ENCODE measurements around the gene SLX4IP.
A peak's percentile ranks its signal among the peaks of the same experiment; 100 is the strongest.

The SLX4IP gene

DNA sequence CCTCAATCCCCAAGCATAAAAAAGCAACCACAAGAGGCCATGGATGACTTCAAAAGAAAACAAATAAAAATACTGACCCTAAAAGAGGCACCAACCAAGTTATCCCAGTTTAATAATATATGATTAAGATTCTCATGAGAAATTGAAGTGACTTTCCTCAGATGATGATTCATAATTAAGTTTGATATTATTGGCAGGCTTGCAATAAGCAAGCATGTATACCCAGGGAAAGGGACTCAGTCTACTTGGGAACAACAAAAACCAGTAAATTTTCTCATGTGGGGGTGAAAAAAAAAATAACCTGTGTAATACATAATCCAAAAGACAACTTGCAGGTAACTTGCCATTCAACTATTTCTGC lies 219.1 kb downstream of the SLX4IP start:
- Histone ChIP-seq H3K4me1 (ENCODE audit: control insufficient read depth, insufficient read depth, low read depth, low read length) (peaks cover 41% of the 10 kb centered on the region), H3K9ac (ENCODE audit: low read length) (peak overlapping the region; percentile 53), H3K4me3 (ENCODE audit: insufficient read depth in 1 of 2, low read depth in 1 of 2, low read length in 2 of 2) (peak overlapping the region in 1 of 2 experiments; percentile 43), H2BK120ac (ENCODE audit: low read depth, low read length) (peak overlapping the region; percentile 42), H4K8ac (ENCODE audit: low read length) (no peak overlapping the region), H2BK12ac (ENCODE audit: low read length in 2 of 2) (no peak overlapping the region), H3K18ac (ENCODE audit: low read depth in 1 of 2, low read length in 2 of 2) (peak overlapping the region in 1 of 2 experiments; percentile 37), H4K91ac (ENCODE audit: low read length) (no peak overlapping the region), H3K4ac (ENCODE audit: low read depth in 1 of 2, low read length in 2 of 2) (no peak overlapping the region), H3K23ac (ENCODE audit: low read length in 2 of 2) (no peak overlapping the region), H3K36me3 (ENCODE audit: control insufficient read depth in 1 of 2, insufficient read depth in 2 of 2, low read depth in 1 of 2, low read length in 2 of 2) (peaks cover 33 to 79% of the 10 kb centered on the region in 2 experiments), H3K27ac (ENCODE audit: low read length, poor library complexity, severe bottlenecking) (peak overlapping the region; percentile 72), H3K4me2 (ENCODE audit: low read length, poor library complexity, severe bottlenecking) (no peak overlapping the region), H3K27me3 (ENCODE audit: control insufficient read depth in 1 of 2, insufficient read depth in 1 of 2, low read length in 2 of 2) (no peaks in the 10 kb centered on the region), H2BK5ac (ENCODE audit: low read depth, low read length, poor library complexity, severe bottlenecking) (no peak overlapping the region), H3K79me1 (replicated peaks; ENCODE audit: low read length, poor library complexity, severe bottlenecking) (peaks cover 24% of the 10 kb centered on the region), H3K14ac (ENCODE audit: low read length in 2 of 2) (no peak overlapping the region), H2AK5ac (ENCODE audit: low read length, severe bottlenecking) (peak overlapping the region; percentile 64), H2BK15ac (ENCODE audit: low read depth, poor library complexity, severe bottlenecking) (no peak overlapping the region), H2AFZ (ENCODE audit: low read depth, low read length) (no peak overlapping the region), H3K9me3 (ENCODE audit: control insufficient read depth, low read length) (no peaks in the 10 kb centered on the region)
- no peak for DNase-seq

DNA sequence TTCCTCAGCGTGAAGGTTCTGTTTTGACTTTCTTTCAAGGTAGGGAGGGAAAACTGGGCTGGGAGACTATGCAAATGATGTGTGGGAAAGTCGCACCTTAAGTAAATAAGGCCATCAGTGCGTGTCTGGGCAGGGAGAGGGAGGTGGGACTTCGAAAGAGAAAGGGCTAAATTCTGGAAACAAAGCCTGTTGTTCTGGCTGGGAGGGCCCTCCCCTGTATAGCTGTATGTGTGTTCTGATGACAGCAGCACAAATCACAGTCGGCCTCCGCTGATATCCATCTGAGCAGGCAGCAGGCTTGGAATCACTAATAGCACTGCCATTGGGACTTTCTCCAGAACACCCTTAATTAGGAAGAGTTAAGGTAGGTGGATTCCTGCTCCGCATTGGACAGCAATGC lies 219.5 kb downstream of the SLX4IP start:
- no peaks in the 10 kb centered on the region for H3K27me3 ChIP-seq (ENCODE audit: control insufficient read depth in 1 of 2, insufficient read depth in 1 of 2, low read length in 2 of 2)
- H2BK15ac ChIP-seq (ENCODE audit: low read depth, poor library complexity, severe bottlenecking): no peak overlapping the region
- peak overlapping the region; percentile 21 for H4K91ac ChIP-seq (ENCODE audit: low read length)
- peak overlapping the region; percentile 42 for H2BK120ac ChIP-seq (ENCODE audit: low read depth, low read length)
- peak overlapping the region; percentile 11 to 21 for H2BK12ac ChIP-seq (ENCODE audit: low read length in 2 of 2)
- peaks cover 33 to 78% of the 10 kb centered on the region in 2 experiments for H3K36me3 ChIP-seq (ENCODE audit: control insufficient read depth in 1 of 2, insufficient read depth in 2 of 2, low read depth in 1 of 2, low read length in 2 of 2)
- no peak overlapping the region for H3K14ac ChIP-seq (ENCODE audit: low read length in 2 of 2)
- no peaks in the 10 kb centered on the region for H3K9me3 ChIP-seq (ENCODE audit: control insufficient read depth, low read length)
- H3K9ac ChIP-seq (ENCODE audit: low read length): no peak overlapping the region
- no peak overlapping the region for H3K27ac ChIP-seq (ENCODE audit: low read length, poor library complexity, severe bottlenecking)
- peaks cover 38% of the 10 kb centered on the region for H3K4me1 ChIP-seq (ENCODE audit: control insufficient read depth, insufficient read depth, low read depth, low read length)
- DNase-seq: no peak
- H3K4me2 ChIP-seq (ENCODE audit: low read length, poor library complexity, severe bottlenecking): no peak overlapping the region
- peaks cover 24% of the 10 kb centered on the region for H3K79me1 ChIP-seq (replicated peaks; ENCODE audit: low read length, poor library complexity, severe bottlenecking)
- H3K18ac ChIP-seq (ENCODE audit: low read depth in 1 of 2, low read length in 2 of 2): peak overlapping the region; percentile 27 to 37
- no peak overlapping the region for H2AFZ ChIP-seq (ENCODE audit: low read depth, low read length)
- 45% methylated on average over 7 of the region's 7 CpGs for WGBS
- no peak overlapping the region for H4K8ac ChIP-seq (ENCODE audit: low read length)
- no peak overlapping the region for H3K4me3 ChIP-seq (ENCODE audit: insufficient read depth in 1 of 2, low read depth in 1 of 2, low read length in 2 of 2)
- no peak overlapping the region for H3K23ac ChIP-seq (ENCODE audit: low read length in 2 of 2)
- no peak overlapping the region for H2BK5ac ChIP-seq (ENCODE audit: low read depth, low read length, poor library complexity, severe bottlenecking)
- no peak overlapping the region for H3K4ac ChIP-seq (ENCODE audit: low read depth in 1 of 2, low read length in 2 of 2)
- H2AK5ac ChIP-seq (ENCODE audit: low read length, severe bottlenecking): peak overlapping the region; percentile 49

DNA sequence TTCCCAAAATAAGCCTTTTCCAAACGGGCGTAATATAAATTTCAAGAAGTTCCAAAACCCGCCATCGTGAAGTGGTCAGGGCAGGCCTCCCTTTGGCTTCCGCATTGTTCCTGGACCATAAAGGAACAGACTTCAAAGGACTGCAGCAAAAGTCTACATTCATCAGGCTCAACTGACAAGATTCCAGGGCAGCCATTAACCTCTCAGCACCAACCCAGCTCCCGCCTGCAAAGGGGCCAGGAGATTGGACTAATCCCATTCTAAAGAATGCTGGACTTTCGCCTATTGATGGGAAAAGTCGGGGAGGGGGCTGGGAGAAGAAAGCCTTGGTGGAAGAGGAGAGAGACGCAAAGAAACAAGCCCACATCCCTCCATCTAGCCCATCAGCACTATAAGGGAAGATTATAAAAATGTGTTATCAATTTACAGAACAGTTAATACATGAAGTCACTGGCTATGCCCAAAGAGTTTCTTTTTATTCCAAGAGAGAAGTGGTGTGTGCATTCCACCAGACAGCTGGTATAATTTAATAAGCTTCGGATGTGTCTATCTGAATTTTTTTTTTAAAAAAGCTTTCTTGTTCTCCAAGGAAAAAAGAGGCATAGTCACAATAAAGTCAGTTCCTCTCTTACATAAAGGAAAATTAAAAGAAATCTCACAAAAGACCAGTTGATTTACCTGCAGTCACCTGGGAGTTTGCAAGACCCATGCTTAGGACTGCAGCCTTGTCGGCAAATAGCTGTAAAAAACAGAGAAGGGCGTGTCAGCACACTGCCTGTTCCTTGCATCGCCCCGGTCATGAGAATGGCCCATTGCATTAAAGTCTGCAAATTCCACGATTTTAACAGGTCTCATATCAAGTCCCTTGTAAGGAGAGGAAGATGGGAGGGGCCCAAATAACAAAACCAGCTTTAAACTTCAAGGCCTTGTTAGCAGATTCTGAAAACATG lies 220.9 kb downstream of the SLX4IP start:
- Histone ChIP-seq H4K91ac (ENCODE audit: low read length) (no peak overlapping the region), H2BK5ac (ENCODE audit: low read depth, low read length, poor library complexity, severe bottlenecking) (peak overlapping the region; percentile 14), H2BK12ac (ENCODE audit: low read length in 2 of 2) (no peak overlapping the region), H3K4ac (ENCODE audit: low read depth in 1 of 2, low read length in 2 of 2) (no peak overlapping the region), H3K9ac (ENCODE audit: low read length) (no peak overlapping the region), H4K8ac (ENCODE audit: low read length) (no peak overlapping the region), H3K4me2 (ENCODE audit: low read length, poor library complexity, severe bottlenecking) (no peak overlapping the region), H3K27ac (ENCODE audit: low read length, poor library complexity, severe bottlenecking) (no peak overlapping the region), H3K18ac (ENCODE audit: low read depth in 1 of 2, low read length in 2 of 2) (no peak overlapping the region), H2AK5ac (ENCODE audit: low read length, severe bottlenecking) (peak overlapping the region; percentile 34), H3K14ac (ENCODE audit: low read length in 2 of 2) (no peak overlapping the region), H3K23ac (ENCODE audit: low read length in 2 of 2) (no peak overlapping the region), H2BK120ac (ENCODE audit: low read depth, low read length) (no peak overlapping the region), H3K79me1 (replicated peaks; ENCODE audit: low read length, poor library complexity, severe bottlenecking) (peaks cover 24% of the 10 kb centered on the region), H3K9me3 (ENCODE audit: control insufficient read depth, low read length) (no peaks in the 10 kb centered on the region), H3K27me3 (ENCODE audit: control insufficient read depth in 1 of 2, insufficient read depth in 1 of 2, low read length in 2 of 2) (no peaks in the 10 kb centered on the region), H3K36me3 (ENCODE audit: control insufficient read depth in 1 of 2, insufficient read depth in 2 of 2, low read depth in 1 of 2, low read length in 2 of 2) (peaks cover 37 to 78% of the 10 kb centered on the region in 2 experiments), H3K4me3 (ENCODE audit: insufficient read depth in 1 of 2, low read depth in 1 of 2, low read length in 2 of 2) (no peak overlapping the region), H2BK15ac (ENCODE audit: low read depth, poor library complexity, severe bottlenecking) (no peak overlapping the region), H2AFZ (ENCODE audit: low read depth, low read length) (no peak overlapping the region), H3K4me1 (ENCODE audit: control insufficient read depth, insufficient read depth, low read depth, low read length) (peaks cover 38% of the 10 kb centered on the region)
- 91% methylated on average over 10 of the region's 15 CpGs for WGBS
- no peak for DNase-seq

DNA sequence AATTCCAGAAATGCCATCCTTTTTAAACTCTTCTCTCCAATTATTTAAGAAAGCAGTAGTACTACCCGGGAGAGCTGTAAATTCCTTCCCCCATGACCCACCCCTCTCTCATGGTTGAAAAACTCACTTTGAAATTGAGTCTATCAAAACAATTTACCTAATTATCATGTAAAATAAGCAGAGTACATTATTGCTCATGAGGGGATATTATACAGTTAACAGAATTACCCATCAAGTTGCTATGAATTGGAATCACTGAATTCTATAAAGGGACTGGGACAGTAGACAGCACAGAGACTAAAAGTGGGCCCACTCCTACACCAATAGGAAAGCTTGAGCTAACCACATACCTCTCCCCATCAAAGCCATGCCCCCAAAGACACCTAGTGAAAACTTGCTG lies 222.3 kb downstream of the SLX4IP start:
- Histone ChIP-seq H3K4me2 (ENCODE audit: low read length, poor library complexity, severe bottlenecking) (no peak overlapping the region), H2AFZ (ENCODE audit: low read depth, low read length) (no peak overlapping the region), H3K9me3 (ENCODE audit: control insufficient read depth, low read length) (peaks cover 4% of the 10 kb centered on the region), H2BK15ac (ENCODE audit: low read depth, poor library complexity, severe bottlenecking) (no peak overlapping the region), H3K18ac (ENCODE audit: low read depth in 1 of 2, low read length in 2 of 2) (no peak overlapping the region), H3K27ac (ENCODE audit: low read length, poor library complexity, severe bottlenecking) (no peak overlapping the region), H3K4me3 (ENCODE audit: insufficient read depth in 1 of 2, low read depth in 1 of 2, low read length in 2 of 2) (no peak overlapping the region), H4K8ac (ENCODE audit: low read length) (no peak overlapping the region), H3K4me1 (ENCODE audit: control insufficient read depth, insufficient read depth, low read depth, low read length) (peaks cover 31% of the 10 kb centered on the region), H4K91ac (ENCODE audit: low read length) (no peak overlapping the region), H2BK12ac (ENCODE audit: low read length in 2 of 2) (no peak overlapping the region), H2AK5ac (ENCODE audit: low read length, severe bottlenecking) (peak overlapping the region; percentile 26), H3K23ac (ENCODE audit: low read length in 2 of 2) (no peak overlapping the region), H3K4ac (ENCODE audit: low read depth in 1 of 2, low read length in 2 of 2) (no peak overlapping the region), H3K27me3 (ENCODE audit: control insufficient read depth in 1 of 2, insufficient read depth in 1 of 2, low read length in 2 of 2) (no peaks in the 10 kb centered on the region), H3K9ac (ENCODE audit: low read length) (no peak overlapping the region), H3K79me1 (replicated peaks; ENCODE audit: low read length, poor library complexity, severe bottlenecking) (peaks cover 30% of the 10 kb centered on the region), H3K36me3 (ENCODE audit: control insufficient read depth in 1 of 2, insufficient read depth in 2 of 2, low read depth in 1 of 2, low read length in 2 of 2) (peaks cover 45 to 79% of the 10 kb centered on the region in 2 experiments), H2BK120ac (ENCODE audit: low read depth, low read length) (no peak overlapping the region), H2BK5ac (ENCODE audit: low read depth, low read length, poor library complexity, severe bottlenecking) (no peak overlapping the region), H3K14ac (ENCODE audit: low read length in 2 of 2) (no peak overlapping the region)
- WGBS: 86% methylated on average over 1 of the region's 1 CpG
- no peak for DNase-seq
